HepG2 (cell line): ENCODE data around the gene RNF14. TPM values are rescaled to one million over a fixed set of nuclear protein-coding genes. Genes with fewer than 3 reads are reported as not detected.

Experiments
- ATAC-seq: fragments of 200-7000 bp; cut with Tn5 transposase; 3 replicates; pipeline ENCODE4 v1.9.1; 2020; ENCODE audit warnings: mild to moderate bottlenecking, moderate library complexity
- BruUV-seq: library from RNA; stranded (reverse); fragments of 400-500 nt; replicated peaks from 2 replicates; lab custom pipeline; 2021; lab: Mats Ljungman, UMichigan
- CTCF ChIA-PET: fragments of 300-600 bp; formaldehyde crosslinking; extraction: SDS; loops from one replicate; lab custom pipeline; 2021; ENCODE audit warnings: low total read pairs, inconsistent platforms, low intra/inter-chr PET ratio; lab: Yijun Ruan, JAX
- POLR2A ChIA-PET: fragments of 350-600 bp; sonication (Branson Sonifier 250); formaldehyde crosslinking; loops from one replicate; lab custom pipeline; 2020; ENCODE audit warnings: antibody characterized with exemption, inconsistent platforms; lab: Yijun Ruan, JAX
- DNase-seq: peaks from one replicate; pipeline ENCODE4 v3.0.0-alpha.2; 2015; ENCODE audit warnings: low spot score
- FAIRE-seq: peaks from 3 replicates; lab custom pipeline; 2011; peaks lifted over from hg19 to GRCh38; lab: Jason Lieb, UNC
- H2AFZ ChIP-seq: one replicate; pipeline ENCODE4 v1.6.1; 2011; ENCODE audit warnings: low read length, inconsistent platforms
- H3K27ac ChIP-seq: fragments of 300-600 bp; 3 replicates; pipeline ENCODE4 v1.8.0; 2011; ENCODE audit warnings: mixed run types, mild to moderate bottlenecking, mixed read lengths, low read length, inconsistent platforms; ENCODE audit not compliant: insufficient read depth; ENCODE audit errors: extremely low read length
- H3K27me3 ChIP-seq, 2 experiments: fragments of 200-600 bp in 1 of 2; 2 replicates in 1 of 2; 3 replicates in 1 of 2; pipeline versions ENCODE4 v1.6.0 to v1.8.0; 2011; ENCODE audit warnings: low read length in 2 of 2, mild to moderate bottlenecking in 2 of 2, moderate library complexity in 2 of 2, inconsistent platforms in 1 of 2; ENCODE audit not compliant: insufficient read depth in 2 of 2, control insufficient read depth in 1 of 2
- H3K36me3 ChIP-seq, 2 experiments: fragments of 200-600 bp in 1 of 2; replicated peaks in 1 of 2; 2 replicates in 1 of 2; 3 replicates in 1 of 2; pipeline versions ENCODE4 v1.5.1 to v1.8.0; 2011; ENCODE audit warnings: low read length in 2 of 2, inconsistent platforms in 1 of 2; ENCODE audit not compliant: insufficient read depth in 2 of 2, control insufficient read depth in 1 of 2
- H3K4me1 ChIP-seq: 2 replicates; pipeline ENCODE4 v1.5.1; 2012; ENCODE audit warnings: low read length, inconsistent platforms; ENCODE audit not compliant: insufficient read depth
- H3K4me2 ChIP-seq: 2 replicates; pipeline ENCODE4 v1.6.0; 2011; ENCODE audit warnings: low read depth, low read length, inconsistent platforms
- H3K4me3 ChIP-seq, 3 experiments: fragments of 200-600 bp in 1 of 3; sonication (generic), shearing (Covaris generic) in 1 of 3; replicated peaks in 1 of 3; 2 replicates each; pipeline ENCODE4 v1.5.1; 2011 to 2016; ENCODE audit warnings: low read length in 3 of 3, inconsistent platforms in 2 of 3, low read depth in 2 of 3, mild to moderate bottlenecking in 2 of 3, control low read depth in 1 of 3, mixed read lengths in 1 of 3; ENCODE audit not compliant: insufficient read depth in 1 of 3
- H3K79me2 ChIP-seq: one replicate; pipeline ENCODE4 v1.6.1; 2011; ENCODE audit warnings: low read length, inconsistent platforms; ENCODE audit not compliant: insufficient read depth
- H3K9ac ChIP-seq: 2 replicates; pipeline ENCODE4 v1.6.0; 2011; ENCODE audit warnings: mild to moderate bottlenecking, low read depth, low read length, inconsistent platforms; ENCODE audit not compliant: insufficient read depth
- H3K9me3 ChIP-seq: 2 replicates; pipeline ENCODE4 v1.5.1; 2012; ENCODE audit warnings: mild to moderate bottlenecking, low read length
- H4K20me1 ChIP-seq: 2 replicates; pipeline ENCODE4 v1.6.0; 2011; ENCODE audit warnings: inconsistent platforms, mild to moderate bottlenecking, low read length, moderate library complexity; ENCODE audit not compliant: insufficient read depth
- CSRNP2 ChIP-seq: sonication (generic); formaldehyde crosslinking; conservative IDR thresholded peaks from 2 replicates; pipeline ENCODE4 v1.8.0; 2022; ENCODE audit warnings: low read depth, missing genetic modification reagents
- HCFC1 ChIP-seq: fragments of 150-350 bp; IDR thresholded peaks from 2 replicates; pipeline ENCODE4 v1.6.1; 2014; ENCODE audit warnings: low read depth, low read length
- HINFP ChIP-seq: sonication (generic); formaldehyde crosslinking; IDR thresholded peaks from 2 replicates; pipeline ENCODE4 v1.4.0; 2020; ENCODE audit warnings: low read depth, mild to moderate bottlenecking, missing genetic modification reagents
- NFE2 ChIP-seq: sonication (generic); formaldehyde crosslinking; IDR thresholded peaks from 2 replicates; pipeline ENCODE4 v1.4.0; 2020; ENCODE audit warnings: missing genetic modification reagents
- PRPF4 ChIP-seq: fragments of 200-400 bp; formaldehyde crosslinking; IDR thresholded peaks from 2 replicates; pipeline ENCODE4 v1.6.1; 2016; ENCODE audit warnings: low read length, low read depth; ENCODE audit not compliant: poor library complexity, severe bottlenecking
- SETDB1 ChIP-seq: sonication (generic); formaldehyde crosslinking; IDR thresholded peaks from 2 replicates; pipeline ENCODE4 v1.5.1; 2020; ENCODE audit warnings: missing genetic modification reagents, mild to moderate bottlenecking, borderline replicate concordance
- THYN1 ChIP-seq: sonication (generic); formaldehyde crosslinking; IDR thresholded peaks from 2 replicates; pipeline ENCODE4 v1.8.1; 2023; ENCODE audit warnings: low read depth, mild to moderate bottlenecking, moderate library complexity, missing genetic modification reagents, borderline replicate concordance
- ZNF275 ChIP-seq: sonication (generic); formaldehyde crosslinking; IDR thresholded peaks from 2 replicates; pipeline ENCODE4 v1.8.0; 2022; ENCODE audit warnings: missing genetic modification reagents, mild to moderate bottlenecking, inconsistent platforms, borderline replicate concordance
- ZNF30 ChIP-seq: sonication (generic); formaldehyde crosslinking; IDR thresholded peaks from 2 replicates; pipeline ENCODE4 v1.5.0; 2020; ENCODE audit warnings: mild to moderate bottlenecking, missing genetic modification reagents
- ZNF496 ChIP-seq: sonication (generic); formaldehyde crosslinking; IDR thresholded peaks from 2 replicates; pipeline ENCODE4 v1.8.1; 2023; ENCODE audit warnings: mild to moderate bottlenecking, moderate library complexity, missing genetic modification reagents; ENCODE audit not compliant: insufficient replicate concordance
- WGBS: methylation state at CpG from one replicate; pipeline ENCODE4 v1.1.6; 2017; ENCODE audit warnings: low lambda C conversion rate; 5-methylcytosine and 5-hydroxymethylcytosine counted together
- in situ Hi-C: cut with HindIII; loops from 2 replicates; pipeline ENCODE4 v1.10.0; 2017; ENCODE audit warnings: low pct_unique_long_range_greater_than_20kb; ENCODE audit not compliant: extremely low pct_ligation_motif_present
- intact Hi-C: fragments of 100-400 bp; cut with micrococcal nuclease; formaldehyde crosslinking; loops from one replicate; pipeline ENCODE4 v1.10.0; 2022; ENCODE audit not compliant: unreplicated experiment
- polyA plus RNA-seq, 8 experiments: library from polyadenylated mRNA; depleted of rRNA in 3 of 8; stranded (reverse) in 7 of 8; unstranded in 1 of 8; fragments of >200 nt; fragmentation: Illumina TruSeq in 4 of 8; extraction: Trizol in 4 of 8; gene quantifications; 2 replicates each; pipeline versions ENCODE4 v1.2.1 to v1.2.3, GENCODE V29; 2011 to 2016; ENCODE audit warnings: low read depth in 4 of 8, missing spikeins in 1 of 8, mixed read lengths in 1 of 8; ENCODE audit not compliant: insufficient read depth in 1 of 8
- total RNA-seq, 5 experiments: library from RNA; depleted of rRNA; stranded (reverse); fragments of >200 nt; fragmentation: Illumina TruSeq; extraction: Trizol; gene quantifications; 2 replicates each; pipeline ENCODE4 v1.2.3, GENCODE V29; 2016; ENCODE audit warnings: low read depth in 1 of 5
- TF ChIP-seq, protein P1 (sequence below): sonication (generic); formaldehyde crosslinking; IDR thresholded peaks from 2 replicates; pipeline ENCODE4 v1.5.0; 2020; ENCODE audit warnings: missing genetic modification reagents

RNF14 gene
- total and polyA plus RNA-seq, 2 of the 13 experiments (the other 11 are each of a cell fraction or from before 2014, with no cell fraction given): 11.3 to 28.1 TPM

GRCh38 chr5:141976176-141976575, 7.3 kb downstream of the RNF14 start:
- Histone ChIP-seq H3K79me2 (no peaks in the 10 kb centered on the region), H3K9ac (no peak overlapping the region), H4K20me1 (no peaks in the 10 kb centered on the region), H3K27me3 (no peaks in the 10 kb centered on the region), H3K4me1 (peaks cover 11% of the 10 kb centered on the region), H3K27ac (no peak overlapping the region)
- BruUV-seq: no TSS peak
- POLR2A ChIA-PET: interaction anchor here (1.0 kb wide), 1 partner anchor 52 kb away, joined by 3 read pairs; the partner anchor contains the start of gene DELE1
- in situ Hi-C loops (loop anchor here (25.0 kb wide), 1 partner anchor 586 kb away; no protein-coding TSS in a partner anchor), intact Hi-C loops (no loop called here)
- CTCF ChIA-PET: no interaction called here
- WGBS: 99% methylated on average over 6 of the region's 6 CpGs
- TF ChIP-seq ZNF275 (CRISPR knock-in tag) (no peak), HINFP (no peak), SETDB1 (CRISPR knock-in tag) (no peak), THYN1 (CRISPR knock-in tag) (no peak), HCFC1 (no peak), CSRNP2 (CRISPR knock-in tag) (no peak), ZNF496 (CRISPR knock-in tag) (no peak), PRPF4 (no peak), NFE2 (CRISPR knock-in tag) (no peak), ZNF30 (no peak)
- TF ChIP-seq, protein P1, sequence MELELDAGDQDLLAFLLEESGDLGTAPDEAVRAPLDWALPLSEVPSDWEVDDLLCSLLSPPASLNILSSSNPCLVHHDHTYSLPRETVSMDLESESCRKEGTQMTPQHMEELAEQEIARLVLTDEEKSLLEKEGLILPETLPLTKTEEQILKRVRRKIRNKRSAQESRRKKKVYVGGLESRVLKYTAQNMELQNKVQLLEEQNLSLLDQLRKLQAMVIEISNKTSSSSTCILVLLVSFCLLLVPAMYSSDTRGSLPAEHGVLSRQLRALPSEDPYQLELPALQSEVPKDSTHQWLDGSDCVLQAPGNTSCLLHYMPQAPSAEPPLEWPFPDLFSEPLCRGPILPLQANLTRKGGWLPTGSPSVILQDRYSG (CRISPR knock-in tag): no peak
- TF ChIP-seq, all 625 proteins: peak for 0
- Histone ChIP-seq H2AFZ (no peak overlapping the region), H3K9me3 (no peaks in the 10 kb centered on the region), H3K36me3 (peaks cover 4 to 35% of the 10 kb centered on the region in 2 experiments; a peak in 4 of 5 replicates), H3K4me3 (no peak overlapping the region), H3K4me2 (no peak overlapping the region)
- no peak for DNase-seq
- no peak for FAIRE-seq
- no peak for ATAC-seq
